Neural cell (in vitro differentiated cells): ENCODE measurements around the gene NARS2. TPM values are rescaled to one million over a fixed set of nuclear protein-coding genes. Genes with fewer than 3 reads are reported as not detected.

Experiments
- H2AFZ ChIP-seq: fragments of 200-600, 300-800 bp; sonication (generic), shearing (Covaris generic); 2 replicates; pipeline ENCODE4 v1.6.0; 2014; ENCODE audit warnings: low read depth, mild to moderate bottlenecking, antibody characterized with exemption, low read length, moderate library complexity
- H3F3A ChIP-seq: fragments of 200-600 bp; shearing (Covaris generic); 2 replicates; pipeline ENCODE4 v1.6.1; 2016; ENCODE audit warnings: mild to moderate bottlenecking, moderate library complexity, mixed read lengths, antibody characterized with exemption, low read length; ENCODE audit not compliant: insufficient read depth, poor library complexity, severe bottlenecking
- H3K27ac ChIP-seq: fragments of 200-600, 300-800 bp; sonication (generic), shearing (Covaris generic); 2 replicates; pipeline ENCODE4 v1.5.1; 2014; ENCODE audit warnings: mild to moderate bottlenecking, low read length, moderate library complexity
- H3K27me3 ChIP-seq: fragments of 300-800, 200-600 bp; sonication (generic), shearing (Covaris generic); 2 replicates; pipeline ENCODE4 v1.6.0; 2014; ENCODE audit warnings: mild to moderate bottlenecking, low read depth, low read length, moderate library complexity; ENCODE audit not compliant: insufficient read depth
- H3K36me3 ChIP-seq: fragments of 300-800, 200-600 bp; sonication (generic), shearing (Covaris generic); 2 replicates; pipeline ENCODE4 v1.5.1; 2014; ENCODE audit warnings: mild to moderate bottlenecking, antibody characterized with exemption, low read length, moderate library complexity; ENCODE audit not compliant: insufficient read depth
- H3K4me2 ChIP-seq: fragments of 300-800, 200-600 bp; sonication (generic), shearing (Covaris generic); 2 replicates; pipeline ENCODE4 v1.6.0; 2014; ENCODE audit warnings: mild to moderate bottlenecking, low read length
- H3K4me3 ChIP-seq: fragments of 300-800, 200-600 bp; sonication (generic), shearing (Covaris generic); 2 replicates; pipeline ENCODE4 v1.5.1; 2014; ENCODE audit warnings: mild to moderate bottlenecking, low read length, moderate library complexity
- H3K79me2 ChIP-seq: fragments of 200-600 bp; shearing (Covaris generic); replicated peaks from 2 replicates; pipeline ENCODE4 v1.6.0; 2014; ENCODE audit warnings: mild to moderate bottlenecking, low read length, moderate library complexity; ENCODE audit not compliant: insufficient read depth
- H3K9ac ChIP-seq: fragments of 300-800, 200-600 bp; sonication (generic), shearing (Covaris generic); 2 replicates; pipeline ENCODE4 v1.6.1; 2016; ENCODE audit warnings: mild to moderate bottlenecking, low read length, mixed read lengths
- H3K9me2 ChIP-seq: fragments of 200-600 bp; shearing (Covaris generic); 2 replicates; pipeline ENCODE4 v1.6.1; 2016; ENCODE audit warnings: mild to moderate bottlenecking, low read length, mixed read lengths; ENCODE audit not compliant: insufficient read depth
- H3K9me3 ChIP-seq: fragments of 200-600, 300-800 bp; sonication (generic), shearing (Covaris generic); 2 replicates; pipeline ENCODE4 v1.6.1; 2016; ENCODE audit warnings: mild to moderate bottlenecking, mixed run types, low read length, moderate library complexity, mixed read lengths
- H4K20me1 ChIP-seq: fragments of 200-600 bp; shearing (Covaris generic); 2 replicates; pipeline ENCODE4 v1.6.1; 2016; ENCODE audit warnings: mild to moderate bottlenecking, mixed run types; ENCODE audit not compliant: insufficient read depth
- EP300 ChIP-seq: fragments of 450-650 bp; conservative IDR thresholded peaks from 2 replicates; pipeline ENCODE4 v1.6.1; 2014; ENCODE audit warnings: antibody characterized with exemption, mild to moderate bottlenecking, moderate library complexity; ENCODE audit not compliant: poor library complexity, severe bottlenecking
- EZH2 ChIP-seq: fragments of 200-600, 300-800 bp; shearing (Covaris generic), sonication (generic); IDR thresholded peaks from 2 replicates; pipeline ENCODE4 v1.6.1; 2014; ENCODE audit warnings: antibody characterized with exemption, low read length, borderline replicate concordance, mild to moderate bottlenecking; ENCODE audit not compliant: insufficient read depth, poor library complexity, severe bottlenecking
- MXI1 ChIP-seq: fragments of 450-650 bp; conservative IDR thresholded peaks from 2 replicates; pipeline ENCODE4 v1.6.1; 2014; ENCODE audit warnings: antibody characterized with exemption, mild to moderate bottlenecking; ENCODE audit not compliant: poor library complexity, severe bottlenecking
- POLR2AphosphoS5 ChIP-seq: IDR thresholded peaks from 2 replicates; pipeline ENCODE4 v1.6.1; 2012
- RAD21 ChIP-seq: fragments of 450-650 bp; conservative IDR thresholded peaks from 2 replicates; pipeline ENCODE4 v1.6.1; 2014; ENCODE audit warnings: antibody characterized with exemption, mild to moderate bottlenecking, moderate library complexity
- SMC3 ChIP-seq: fragments of 450-650 bp; conservative IDR thresholded peaks from 2 replicates; pipeline ENCODE4 v1.6.1; 2014; ENCODE audit warnings: antibody characterized with exemption, mild to moderate bottlenecking, moderate library complexity; ENCODE audit not compliant: poor library complexity
- TAF1 ChIP-seq: IDR thresholded peaks from 2 replicates; pipeline ENCODE4 v1.6.1; 2012; ENCODE audit warnings: low read depth
- polyA plus RNA-seq: library from polyadenylated mRNA; depleted of rRNA; stranded (reverse); fragments of >200 nt; gene quantifications from 2 replicates; pipeline ENCODE4 v1.2.3, GENCODE V29; 2014
- TF ChIP-seq, protein P1 (sequence below): IDR thresholded peaks from 2 replicates; pipeline ENCODE4 v1.6.1; 2012; ENCODE audit warnings: borderline replicate concordance
- TF ChIP-seq, protein P2 (sequence below): fragments of 450-650 bp; IDR thresholded peaks from 2 replicates; pipeline ENCODE4 v1.5.1; 2014; ENCODE audit warnings: antibody characterized with exemption, mild to moderate bottlenecking, moderate library complexity; ENCODE audit not compliant: poor library complexity, severe bottlenecking

The NARS2 gene
- polyA plus RNA-seq, 1 donor from 2014 or later: 39.6 TPM

DNA sequence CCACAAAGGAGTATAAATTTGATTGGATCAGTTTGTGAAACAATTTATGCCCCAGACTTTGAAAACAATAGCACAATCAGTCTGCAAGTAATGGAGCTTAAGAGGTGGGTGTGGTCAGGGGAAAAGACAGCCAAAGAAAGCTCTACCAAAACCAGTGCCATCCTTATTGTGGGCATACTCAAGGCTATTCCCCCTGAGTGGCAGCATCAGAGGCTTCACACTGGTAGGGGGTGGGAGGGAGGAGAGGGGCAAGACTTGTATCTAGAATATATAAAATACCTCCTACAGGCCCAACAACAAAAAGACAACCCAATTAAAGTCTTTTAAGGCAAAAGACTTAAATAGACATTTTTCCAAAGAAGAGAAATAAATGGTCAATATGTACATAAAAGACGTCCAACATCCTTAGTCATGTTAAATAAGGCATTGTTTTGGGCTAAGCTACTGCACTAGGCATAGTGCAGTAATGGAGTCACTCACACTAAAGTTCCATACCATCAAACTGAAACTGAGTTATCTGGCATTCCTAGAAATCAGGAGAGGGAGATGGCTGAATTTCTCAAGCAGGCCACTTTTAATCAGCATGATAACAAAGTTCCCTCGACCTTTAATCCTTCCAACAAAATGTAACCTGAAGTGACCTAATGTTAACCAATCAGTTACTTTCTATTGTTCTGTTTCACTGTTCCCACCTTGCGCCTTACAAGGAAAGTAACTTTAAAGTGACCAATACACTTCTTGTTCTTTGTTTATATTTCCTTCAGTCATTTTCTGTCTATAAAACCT lies 24.8 kb downstream of the NARS2 start:
- H3K36me3 ChIP-seq: no peaks in the 10 kb centered on the region
- no peaks in the 10 kb centered on the region for H3K79me2 ChIP-seq
- no peak overlapping the region for H3K27ac ChIP-seq
- TF ChIP-seq POLR2AphosphoS5: no peak
- TF ChIP-seq RAD21: no peak
- no peak for TF ChIP-seq TAF1
- TF ChIP-seq EZH2: no peak
- TF ChIP-seq MXI1: no peak
- TF ChIP-seq, protein P1, sequence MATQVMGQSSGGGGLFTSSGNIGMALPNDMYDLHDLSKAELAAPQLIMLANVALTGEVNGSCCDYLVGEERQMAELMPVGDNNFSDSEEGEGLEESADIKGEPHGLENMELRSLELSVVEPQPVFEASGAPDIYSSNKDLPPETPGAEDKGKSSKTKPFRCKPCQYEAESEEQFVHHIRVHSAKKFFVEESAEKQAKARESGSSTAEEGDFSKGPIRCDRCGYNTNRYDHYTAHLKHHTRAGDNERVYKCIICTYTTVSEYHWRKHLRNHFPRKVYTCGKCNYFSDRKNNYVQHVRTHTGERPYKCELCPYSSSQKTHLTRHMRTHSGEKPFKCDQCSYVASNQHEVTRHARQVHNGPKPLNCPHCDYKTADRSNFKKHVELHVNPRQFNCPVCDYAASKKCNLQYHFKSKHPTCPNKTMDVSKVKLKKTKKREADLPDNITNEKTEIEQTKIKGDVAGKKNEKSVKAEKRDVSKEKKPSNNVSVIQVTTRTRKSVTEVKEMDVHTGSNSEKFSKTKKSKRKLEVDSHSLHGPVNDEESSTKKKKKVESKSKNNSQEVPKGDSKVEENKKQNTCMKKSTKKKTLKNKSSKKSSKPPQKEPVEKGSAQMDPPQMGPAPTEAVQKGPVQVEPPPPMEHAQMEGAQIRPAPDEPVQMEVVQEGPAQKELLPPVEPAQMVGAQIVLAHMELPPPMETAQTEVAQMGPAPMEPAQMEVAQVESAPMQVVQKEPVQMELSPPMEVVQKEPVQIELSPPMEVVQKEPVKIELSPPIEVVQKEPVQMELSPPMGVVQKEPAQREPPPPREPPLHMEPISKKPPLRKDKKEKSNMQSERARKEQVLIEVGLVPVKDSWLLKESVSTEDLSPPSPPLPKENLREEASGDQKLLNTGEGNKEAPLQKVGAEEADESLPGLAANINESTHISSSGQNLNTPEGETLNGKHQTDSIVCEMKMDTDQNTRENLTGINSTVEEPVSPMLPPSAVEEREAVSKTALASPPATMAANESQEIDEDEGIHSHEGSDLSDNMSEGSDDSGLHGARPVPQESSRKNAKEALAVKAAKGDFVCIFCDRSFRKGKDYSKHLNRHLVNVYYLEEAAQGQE: no peak
- no peak for TF ChIP-seq SMC3
- TF ChIP-seq, protein P2, sequence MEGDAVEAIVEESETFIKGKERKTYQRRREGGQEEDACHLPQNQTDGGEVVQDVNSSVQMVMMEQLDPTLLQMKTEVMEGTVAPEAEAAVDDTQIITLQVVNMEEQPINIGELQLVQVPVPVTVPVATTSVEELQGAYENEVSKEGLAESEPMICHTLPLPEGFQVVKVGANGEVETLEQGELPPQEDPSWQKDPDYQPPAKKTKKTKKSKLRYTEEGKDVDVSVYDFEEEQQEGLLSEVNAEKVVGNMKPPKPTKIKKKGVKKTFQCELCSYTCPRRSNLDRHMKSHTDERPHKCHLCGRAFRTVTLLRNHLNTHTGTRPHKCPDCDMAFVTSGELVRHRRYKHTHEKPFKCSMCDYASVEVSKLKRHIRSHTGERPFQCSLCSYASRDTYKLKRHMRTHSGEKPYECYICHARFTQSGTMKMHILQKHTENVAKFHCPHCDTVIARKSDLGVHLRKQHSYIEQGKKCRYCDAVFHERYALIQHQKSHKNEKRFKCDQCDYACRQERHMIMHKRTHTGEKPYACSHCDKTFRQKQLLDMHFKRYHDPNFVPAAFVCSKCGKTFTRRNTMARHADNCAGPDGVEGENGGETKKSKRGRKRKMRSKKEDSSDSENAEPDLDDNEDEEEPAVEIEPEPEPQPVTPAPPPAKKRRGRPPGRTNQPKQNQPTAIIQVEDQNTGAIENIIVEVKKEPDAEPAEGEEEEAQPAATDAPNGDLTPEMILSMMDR: no peak
- TF ChIP-seq EP300: no peak
- no peaks in the 10 kb centered on the region for H4K20me1 ChIP-seq
- H3K4me2 ChIP-seq: no peak overlapping the region
- no peaks in the 10 kb centered on the region for H3K27me3 ChIP-seq
- H3K4me3 ChIP-seq: no peak overlapping the region
- H3K9ac ChIP-seq: no peak overlapping the region
- H3K9me2 ChIP-seq: no peaks in the 10 kb centered on the region
- H3F3A ChIP-seq: no peaks in the 10 kb centered on the region
- no peaks in the 10 kb centered on the region for H3K9me3 ChIP-seq
- no peak overlapping the region for H2AFZ ChIP-seq

DNA sequence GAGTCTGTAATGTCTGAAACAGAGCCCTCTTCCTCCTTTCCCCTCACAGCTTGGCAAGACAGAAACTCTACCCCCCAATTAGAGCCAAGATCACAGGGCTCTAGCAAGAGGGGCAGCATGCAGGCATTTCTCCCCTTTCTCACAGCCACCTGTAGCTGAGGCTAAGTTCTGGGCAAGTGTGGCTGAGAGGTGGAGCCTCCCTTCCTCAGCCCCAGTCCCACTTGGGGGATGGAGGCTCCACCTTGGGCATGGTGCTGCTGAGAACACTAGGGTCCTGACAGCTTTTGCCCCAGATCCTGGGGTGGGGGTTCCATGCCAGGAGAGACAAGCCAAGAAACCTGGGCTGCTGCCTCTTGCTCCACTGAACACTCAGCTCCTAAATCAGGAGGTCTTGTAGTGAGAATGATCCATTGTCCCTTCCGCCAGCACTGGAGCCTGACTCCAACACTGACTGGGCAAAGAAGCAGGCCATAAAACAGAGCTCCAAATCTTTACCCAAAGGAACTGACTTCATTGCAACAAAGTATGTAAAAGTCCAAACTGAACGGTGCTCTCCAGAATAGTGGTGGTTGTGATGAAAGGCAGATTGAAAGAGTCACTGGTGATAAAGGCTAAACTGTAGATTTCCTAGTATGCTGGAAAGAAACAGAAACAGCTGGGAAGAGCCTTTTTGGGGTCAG lies 25.6 kb downstream of the NARS2 start:
- Histone ChIP-seq H4K20me1 (no peaks in the 10 kb centered on the region), H3K27ac (no peak overlapping the region), H2AFZ (no peak overlapping the region), H3F3A (no peaks in the 10 kb centered on the region), H3K9ac (no peak overlapping the region), H3K36me3 (no peaks in the 10 kb centered on the region), H3K4me3 (no peak overlapping the region), H3K79me2 (no peaks in the 10 kb centered on the region), H3K9me3 (no peaks in the 10 kb centered on the region), H3K9me2 (no peaks in the 10 kb centered on the region), H3K27me3 (no peaks in the 10 kb centered on the region), H3K4me2 (no peak overlapping the region)
- TF ChIP-seq EP300 (no peak), RAD21 (no peak), POLR2AphosphoS5 (no peak), SMC3 (no peak), EZH2 (no peak), TAF1 (no peak), MXI1 (no peak)
- TF ChIP-seq, protein P1: no peak
- TF ChIP-seq, protein P2: no peak
